Lung (tissue), 12 donors: ENCODE measurements around the gene GPR15LG. TPM values are rescaled to one million over a fixed set of nuclear protein-coding genes. Genes with fewer than 3 reads are reported as not detected.

Source experiments
- ATAC-seq: fragments of 200-7000 bp; cut with Tn5 transposase; one replicate; pipeline ENCODE4 v1.9.1; 2020; ENCODE audit warnings: moderate number of reproducible peaks; ENCODE audit not compliant: insufficient read depth, low FRiP score
- DNase-seq, 3 donors: peaks; one replicate each; pipeline ENCODE4 v3.0.0-alpha.2; 2013 to 2017
- H3K27ac ChIP-seq, 2 donors: one replicate each; pipeline ENCODE4 v1.5.1; 2013; ENCODE audit warnings: mild to moderate bottlenecking in 2 of 2, moderate library complexity in 2 of 2, control low read depth in 1 of 2, inconsistent platforms in 1 of 2, low read depth in 1 of 2, low read length in 1 of 2
- H3K27me3 ChIP-seq, 3 donors: one replicate each; pipeline ENCODE4 v1.5.1; 2013; ENCODE audit warnings: low read length in 2 of 3; ENCODE audit not compliant: control insufficient read depth in 3 of 3, insufficient read depth in 3 of 3
- H3K36me3 ChIP-seq, 4 donors: one replicate each; pipeline ENCODE4 v1.5.1; 2013; ENCODE audit warnings: low read length in 4 of 4, mild to moderate bottlenecking in 1 of 4, moderate library complexity in 1 of 4; ENCODE audit not compliant: control insufficient read depth in 4 of 4, insufficient read depth in 4 of 4
- H3K4me1 ChIP-seq, 5 donors: one replicate each; pipeline ENCODE4 v1.5.1; 2013; ENCODE audit warnings: low read length in 5 of 5, mild to moderate bottlenecking in 2 of 5, moderate library complexity in 1 of 5; ENCODE audit not compliant: control insufficient read depth in 5 of 5, insufficient read depth in 5 of 5
- H3K4me3 ChIP-seq: one replicate; pipeline ENCODE4 v1.5.1; 2013; ENCODE audit warnings: mild to moderate bottlenecking, control low read depth, moderate library complexity
- H3K9ac ChIP-seq, 2 donors: one replicate each; pipeline ENCODE4 v1.5.1; 2013; ENCODE audit warnings: low read length in 2 of 2, control low read depth in 1 of 2; ENCODE audit not compliant: insufficient read depth in 1 of 2
- H3K9me3 ChIP-seq, 4 donors: one replicate each; pipeline ENCODE4 v1.5.1; 2013; ENCODE audit warnings: low read length in 3 of 4, mild to moderate bottlenecking in 1 of 4, moderate library complexity in 1 of 4; ENCODE audit not compliant: control insufficient read depth in 4 of 4, insufficient read depth in 3 of 4
- WGBS, 2 donors: extraction: QIAGEN DNeasy Blood & Tissue Kit; methylation state at CpG; one replicate each; pipeline ENCODE4 v1.1.7; 2013; 5-methylcytosine and 5-hydroxymethylcytosine counted together
- polyA plus RNA-seq, 2 donors: library from polyadenylated mRNA; stranded (reverse); fragments of 200-250 nt; gene quantifications; one replicate each; pipeline ENCODE4 v1.2.1, GENCODE V29; 2013
- total RNA-seq, 2 donors: library from RNA; depleted of rRNA in 1 of 2; stranded (reverse); fragments of >200 nt in 1 of 2; gene quantifications; one replicate each; pipeline ENCODE4 v1.2.1, GENCODE V29; 2014 to 2021
- TF ChIP-seq, protein P1 (sequence below): IDR thresholded peaks from 2 replicates; pipeline ENCODE4 v1.5.1; 2012; ENCODE audit warnings: mild to moderate bottlenecking; ENCODE audit errors: control extremely low read depth, extremely low read depth
- donor health status: control.
- donor health status: control.
- donor health status: Bipolar disorder and iron deficiency.
- donor health status: healthy.
- donor health status: DM: yes; HTN: yes; CAD: no.

The GPR15LG gene
- total and polyA plus RNA-seq, 4 donors: 0.47 TPM; not detected in 3

DNA sequence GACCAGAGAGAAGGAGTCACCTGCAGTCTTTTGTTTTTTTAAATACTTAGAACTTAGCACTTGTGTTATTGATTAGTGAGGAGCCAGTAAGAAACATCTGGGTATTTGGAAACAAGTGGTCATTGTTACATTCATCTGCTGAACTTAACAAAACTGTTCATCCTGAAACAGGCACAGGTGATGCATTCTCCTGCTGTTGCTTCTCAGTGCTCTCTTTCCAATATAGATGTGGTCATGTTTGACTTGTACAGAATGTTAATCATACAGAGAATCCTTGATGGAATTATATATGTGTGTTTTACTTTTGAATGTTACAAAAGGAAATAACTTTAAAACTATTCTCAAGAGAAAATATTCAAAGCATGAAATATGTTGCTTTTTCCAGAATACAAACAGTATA is 20.8 kb upstream of the GPR15LG start:
- Histone ChIP-seq H3K4me1 (no peaks in the 10 kb centered on the region), H3K4me3 (no peak overlapping the region), H3K9me3 (no peaks in the 10 kb centered on the region), H3K27me3 (no peaks in the 10 kb centered on the region), H3K9ac (no peak overlapping the region), H3K36me3 (peaks cover 20 to 37% (median 28%) of the 10 kb centered on the region in 4 donors), H3K27ac (no peak overlapping the region)
- DNase-seq (no peak), ATAC-seq (no peak)
- TF ChIP-seq, protein P1, sequence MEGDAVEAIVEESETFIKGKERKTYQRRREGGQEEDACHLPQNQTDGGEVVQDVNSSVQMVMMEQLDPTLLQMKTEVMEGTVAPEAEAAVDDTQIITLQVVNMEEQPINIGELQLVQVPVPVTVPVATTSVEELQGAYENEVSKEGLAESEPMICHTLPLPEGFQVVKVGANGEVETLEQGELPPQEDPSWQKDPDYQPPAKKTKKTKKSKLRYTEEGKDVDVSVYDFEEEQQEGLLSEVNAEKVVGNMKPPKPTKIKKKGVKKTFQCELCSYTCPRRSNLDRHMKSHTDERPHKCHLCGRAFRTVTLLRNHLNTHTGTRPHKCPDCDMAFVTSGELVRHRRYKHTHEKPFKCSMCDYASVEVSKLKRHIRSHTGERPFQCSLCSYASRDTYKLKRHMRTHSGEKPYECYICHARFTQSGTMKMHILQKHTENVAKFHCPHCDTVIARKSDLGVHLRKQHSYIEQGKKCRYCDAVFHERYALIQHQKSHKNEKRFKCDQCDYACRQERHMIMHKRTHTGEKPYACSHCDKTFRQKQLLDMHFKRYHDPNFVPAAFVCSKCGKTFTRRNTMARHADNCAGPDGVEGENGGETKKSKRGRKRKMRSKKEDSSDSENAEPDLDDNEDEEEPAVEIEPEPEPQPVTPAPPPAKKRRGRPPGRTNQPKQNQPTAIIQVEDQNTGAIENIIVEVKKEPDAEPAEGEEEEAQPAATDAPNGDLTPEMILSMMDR: no peak

DNA sequence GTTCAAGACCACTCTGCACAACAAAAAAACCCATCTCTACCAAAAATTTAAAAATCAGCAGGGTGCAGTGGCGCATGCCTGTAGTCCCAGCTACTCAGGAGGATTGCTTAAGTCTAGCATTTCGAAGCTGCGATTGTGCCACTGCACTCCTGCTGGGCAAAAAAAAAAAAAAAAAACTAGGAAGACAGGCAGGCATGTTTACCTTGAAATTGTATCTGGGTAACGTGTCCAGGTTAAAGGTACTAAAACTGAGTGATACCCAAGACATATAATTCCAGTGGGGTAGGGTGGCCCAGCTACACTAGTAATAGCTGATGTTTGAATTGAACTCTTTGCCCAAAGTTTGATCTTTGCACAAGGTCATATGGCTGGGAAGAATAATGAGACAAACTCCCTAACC is 18.1 kb upstream of the GPR15LG start:
- TF ChIP-seq, protein P1: no peak
- Histone ChIP-seq H3K27ac (no peak overlapping the region), H3K9me3 (no peaks in the 10 kb centered on the region), H3K4me1 (peaks cover 0 to 2% (median 0%) of the 10 kb centered on the region in 5 donors), H3K9ac (no peak overlapping the region), H3K36me3 (peaks cover 10 to 19% (median 15%) of the 10 kb centered on the region in 4 donors), H3K4me3 (no peak overlapping the region), H3K27me3 (no peaks in the 10 kb centered on the region)
- 60 to 89% methylated on average over 4 of the region's 4 CpGs for WGBS, 2 donors
- ATAC-seq: no peak
- no peak for DNase-seq

DNA sequence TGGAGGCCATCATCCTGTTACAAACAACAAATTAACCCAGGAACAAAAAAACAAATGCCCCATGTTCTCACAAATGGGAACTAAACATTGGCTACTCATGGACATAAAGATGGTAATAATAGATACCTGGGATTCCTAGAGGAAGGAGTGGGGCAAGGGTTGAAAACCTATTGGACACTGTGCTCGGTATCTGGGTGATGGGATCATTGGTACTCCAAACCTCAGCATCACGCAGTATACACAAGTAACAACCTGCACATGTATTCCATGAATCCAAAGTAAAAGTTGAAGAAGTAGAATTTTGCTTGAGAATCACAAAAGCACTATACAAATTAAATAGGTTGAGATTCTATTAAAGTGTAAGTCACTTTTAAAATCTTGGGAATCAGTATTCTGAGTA is 17.6 kb upstream of the GPR15LG start:
- Histone ChIP-seq H3K27ac (no peak overlapping the region), H3K4me1 (peaks cover 0 to 2% (median 0%) of the 10 kb centered on the region in 5 donors), H3K27me3 (no peaks in the 10 kb centered on the region), H3K36me3 (peaks cover 7 to 14% (median 12%) of the 10 kb centered on the region in 4 donors), H3K9me3 (no peaks in the 10 kb centered on the region), H3K4me3 (no peak overlapping the region), H3K9ac (no peak overlapping the region)
- no peak for DNase-seq
- no peak for ATAC-seq
- 91 to 97% methylated on average over 2 of the region's 2 CpGs for WGBS, 2 donors
- TF ChIP-seq, protein P1: no peak

DNA sequence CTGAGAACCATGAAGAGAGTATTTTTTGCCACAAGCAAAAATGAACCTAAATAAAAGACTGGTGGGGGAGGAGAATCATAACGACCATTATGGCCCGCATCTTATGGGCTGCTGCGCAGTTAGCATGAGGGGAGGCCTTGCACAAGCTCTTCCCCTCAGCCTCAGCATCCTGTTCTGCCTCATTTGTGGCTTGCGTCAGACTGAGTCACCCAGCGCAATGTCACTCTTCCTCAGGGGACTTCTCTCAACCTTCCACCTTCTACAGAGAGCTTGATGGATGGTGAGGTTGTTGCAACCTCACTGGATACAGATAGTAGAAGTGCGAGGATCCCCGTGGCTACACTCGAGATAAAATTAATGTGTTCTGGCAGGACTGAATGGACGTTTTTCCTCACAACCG is 16.8 kb upstream of the GPR15LG start:
- H3K27ac ChIP-seq: no peak overlapping the region
- TF ChIP-seq, protein P1: no peak
- WGBS, 2 donors: 29 to 52% methylated on average over 10 of the region's 10 CpGs

More for the DNA sequence above, 16.8 kb upstream of the GPR15LG start:
- H3K27me3 ChIP-seq: no peaks in the 10 kb centered on the region
- DNase-seq: no peak
- no peak overlapping the region for H3K4me3 ChIP-seq
- H3K36me3 ChIP-seq: peaks cover 5 to 13% (median 11%) of the 10 kb centered on the region in 4 donors
- ATAC-seq: no peak
- peaks cover 0 to 1% (median 0%) of the 10 kb centered on the region in 4 donors for H3K9me3 ChIP-seq
- peaks cover 0 to 2% (median 0%) of the 10 kb centered on the region in 5 donors for H3K4me1 ChIP-seq
- H3K9ac ChIP-seq: no peak overlapping the region
